DMS 273 (cell line): ENCODE measurements around the gene EPHB1.

Experiments
- DNase-seq: peaks from one replicate; lab custom pipeline; 2025; ENCODE audit not compliant: unreplicated experiment; lab: John Stamatoyannopoulos, UW

EPHB1 gene

DNA sequence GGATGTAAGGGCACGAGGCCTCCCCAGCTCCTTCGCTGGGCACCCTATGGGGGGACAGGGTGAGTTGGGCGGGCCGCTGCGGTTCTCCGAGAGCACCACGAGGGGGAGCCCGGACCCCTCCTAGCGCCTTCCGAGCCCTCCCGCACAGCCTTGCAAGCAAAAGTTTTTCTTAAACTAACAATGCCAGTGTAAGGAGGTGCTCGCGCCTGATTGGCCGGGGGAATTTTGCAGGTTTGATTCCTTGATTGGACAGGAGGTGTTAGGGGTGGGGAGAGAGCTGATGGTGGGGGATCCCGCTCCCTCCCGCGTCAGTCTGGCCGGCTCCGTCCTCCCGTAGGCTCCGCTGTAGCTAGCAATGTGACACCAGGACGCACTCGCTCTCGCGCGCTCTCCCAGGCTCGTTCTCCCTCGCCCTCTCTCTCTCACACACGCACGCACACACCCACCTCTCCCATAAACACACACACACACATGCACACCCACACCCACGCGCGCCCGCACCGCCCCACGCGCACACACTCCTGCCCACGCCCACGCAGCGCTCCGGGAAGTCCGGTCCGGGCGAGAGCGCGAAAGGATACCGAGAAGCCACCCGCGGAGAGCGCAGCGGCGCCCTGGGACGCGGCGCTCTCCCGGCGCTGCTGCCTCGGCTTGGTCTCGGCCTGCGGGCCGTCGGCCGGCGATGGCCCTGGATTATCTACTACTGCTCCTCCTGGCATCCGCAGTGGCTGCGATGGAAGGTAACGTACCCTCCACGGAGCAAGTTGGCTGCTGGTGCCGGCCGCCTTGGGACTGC, at the start of gene EPHB1:
EPHB1 (plus strand) TSS at position 311 of the 796 bp plus-strand sequence.
- peak; percentile 99 for DNase-seq

DNA sequence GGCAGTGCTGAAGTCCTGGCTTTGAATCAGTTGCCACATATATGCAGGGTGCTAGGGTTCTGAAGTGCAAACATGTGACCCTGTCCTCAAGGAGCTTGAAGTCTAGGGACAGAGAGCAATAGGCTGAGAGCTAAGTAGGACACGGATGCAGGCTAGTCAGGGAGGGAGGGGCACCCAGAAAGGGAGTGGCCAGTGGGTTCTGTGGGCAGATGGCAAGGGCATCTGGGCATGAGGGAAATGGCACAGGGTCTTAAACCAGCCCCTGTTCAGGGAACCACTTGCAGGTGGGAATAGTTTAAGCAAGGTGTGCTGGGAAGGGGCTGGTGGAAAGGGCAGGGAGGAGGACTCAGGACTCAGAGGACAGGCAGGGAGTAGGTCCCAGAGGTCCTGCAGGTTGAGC, 46.4 kb upstream of the EPHB1 start:
- no peak for DNase-seq

GRCh38 chr3:134749174-134749573, 45.9 kb upstream of the EPHB1 start:
- no peak for DNase-seq

DNA sequence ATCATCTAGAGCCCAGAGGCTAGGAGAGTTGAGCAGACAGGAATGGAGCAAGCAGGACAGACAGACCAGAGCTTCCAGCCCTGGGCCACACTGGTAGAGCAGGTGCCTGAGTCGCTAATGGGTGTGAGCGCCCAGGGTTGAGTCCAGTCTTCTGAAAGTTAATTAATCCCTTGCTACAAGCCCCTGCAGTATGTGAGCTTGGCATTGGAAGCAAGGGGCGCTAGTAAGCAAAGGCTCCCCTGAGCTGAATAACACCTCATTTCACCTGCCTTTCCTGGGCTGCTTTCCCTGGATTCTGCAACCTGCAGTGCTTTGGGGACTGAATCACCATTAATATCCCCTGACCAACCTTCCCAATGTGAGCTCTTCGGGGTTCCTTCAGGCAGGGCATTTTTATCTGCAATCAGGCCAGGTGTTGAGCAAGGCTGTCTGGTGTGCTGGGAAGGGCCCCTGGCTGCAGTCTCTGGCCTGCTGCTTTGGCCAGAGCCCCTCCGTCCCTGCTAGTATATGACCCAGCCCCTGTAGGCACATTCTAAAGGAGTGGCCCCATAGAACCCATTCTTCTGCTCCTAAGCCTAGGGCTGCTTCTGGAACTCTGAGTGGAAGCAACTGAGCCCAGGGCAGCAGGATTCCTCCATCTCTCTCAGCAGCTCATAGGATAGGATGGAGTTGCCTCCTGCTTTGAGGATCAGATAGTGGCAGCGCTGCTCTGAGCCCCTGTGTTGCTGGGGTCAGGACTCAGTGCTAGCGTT, 45.1 kb upstream of the EPHB1 start:
- no peak for DNase-seq

DNA sequence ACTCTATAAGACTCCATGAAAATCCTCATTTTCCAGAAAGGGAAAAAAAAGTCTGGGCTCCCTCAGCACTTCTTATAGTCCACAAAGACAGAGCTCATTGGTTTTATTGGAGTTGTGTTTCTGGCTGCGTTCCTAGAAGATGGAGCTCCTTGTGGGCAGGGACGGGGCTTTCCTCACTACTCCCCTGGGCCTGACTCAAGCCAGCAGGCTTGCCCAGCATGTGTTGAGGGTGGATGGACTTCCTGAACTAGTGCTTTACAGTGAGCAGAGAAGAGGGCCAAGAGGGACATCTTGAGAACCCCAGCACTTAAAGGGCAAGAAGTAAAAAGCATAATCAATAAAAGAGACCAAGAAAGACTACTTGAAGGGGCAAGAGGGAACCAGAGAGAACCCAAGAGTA, 43.2 kb upstream of the EPHB1 start:
- DNase-seq, result no peak

- DNase-seq, result peak; percentile 54
These were observed 42.1 kb upstream of the EPHB1 start for GRCh38 chr3:134752761-134753461.

GRCh38 chr3:134753999-134754742, 40.9 kb upstream of the EPHB1 start:
- peak; percentile 66 for DNase-seq

GRCh38 chr3:134754768-134755559, 40.1 kb upstream of the EPHB1 start:
- DNase-seq, result peak; percentile 87

DNA sequence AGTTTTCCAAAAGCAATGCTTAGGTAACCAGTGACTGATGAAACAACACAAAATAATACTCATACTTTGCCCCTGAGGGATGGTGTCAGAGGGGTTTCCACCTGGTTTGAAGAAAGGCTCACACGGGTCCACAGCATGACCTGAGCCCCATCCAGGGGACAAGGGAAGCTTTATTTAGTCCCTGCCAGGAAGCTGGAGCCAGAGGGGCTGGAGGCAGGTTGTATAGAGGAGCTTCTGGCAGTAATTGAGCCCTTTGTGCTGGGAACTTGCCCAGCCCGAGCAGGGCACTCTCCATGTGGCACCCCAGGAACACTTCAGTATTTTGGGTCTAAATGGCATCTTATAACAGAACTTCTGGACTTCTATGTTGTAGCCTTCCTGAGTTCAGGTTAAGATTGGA, 39.2 kb upstream of the EPHB1 start:
- no peak for DNase-seq

DNA sequence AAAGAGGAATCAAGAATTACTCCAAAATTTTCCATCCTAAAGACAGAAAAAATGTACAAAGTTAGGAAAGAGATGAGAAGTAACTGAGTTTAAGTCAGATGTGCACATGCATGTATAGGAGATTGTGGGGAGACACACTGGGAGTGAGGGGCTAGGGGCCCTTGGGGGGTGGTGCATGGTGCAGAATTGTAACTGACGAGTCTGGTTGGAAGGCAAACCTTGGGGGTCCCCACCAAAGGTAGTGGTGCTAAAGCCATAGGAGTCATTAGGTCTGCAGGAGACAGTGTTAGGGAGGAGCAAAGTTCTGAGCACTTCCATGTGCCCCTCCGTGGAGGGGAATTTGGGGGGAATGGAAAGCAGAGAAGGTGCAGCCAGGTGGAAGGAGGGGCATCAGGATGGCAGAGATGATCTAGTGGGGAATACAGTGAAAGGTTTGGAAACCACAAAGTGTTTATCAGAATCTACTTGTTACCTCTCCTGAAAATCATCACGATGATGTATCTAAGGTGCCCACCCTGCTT, 37.5 kb upstream of the EPHB1 start:
- no peak for DNase-seq

DNA sequence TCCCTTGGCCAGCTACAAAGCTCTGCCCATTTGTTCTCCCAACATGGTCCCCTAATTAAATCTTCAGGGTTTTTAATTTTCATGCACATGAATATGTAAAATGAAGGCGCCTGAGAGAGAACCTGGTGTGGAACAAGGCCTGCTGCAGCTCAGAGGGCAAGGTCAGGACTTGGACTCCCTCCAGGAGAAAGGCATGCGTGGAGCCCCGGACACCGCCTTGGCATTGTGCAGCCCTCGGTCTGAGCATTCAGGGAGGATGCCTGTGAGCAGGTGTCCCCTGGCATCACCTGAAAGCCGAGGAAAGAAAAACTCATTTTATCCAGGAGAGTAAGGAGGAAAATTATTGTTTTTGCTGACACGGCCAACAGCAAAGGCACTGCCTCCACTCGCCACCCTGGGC, 33.8 kb upstream of the EPHB1 start:
- no peak for DNase-seq

- DNase-seq, result no peak
These were observed 33.0 kb upstream of the EPHB1 start for GRCh38 chr3:134762016-134762415.

GRCh38 chr3:134765468-134765867, 29.6 kb upstream of the EPHB1 start:
- no peak for DNase-seq

DNA sequence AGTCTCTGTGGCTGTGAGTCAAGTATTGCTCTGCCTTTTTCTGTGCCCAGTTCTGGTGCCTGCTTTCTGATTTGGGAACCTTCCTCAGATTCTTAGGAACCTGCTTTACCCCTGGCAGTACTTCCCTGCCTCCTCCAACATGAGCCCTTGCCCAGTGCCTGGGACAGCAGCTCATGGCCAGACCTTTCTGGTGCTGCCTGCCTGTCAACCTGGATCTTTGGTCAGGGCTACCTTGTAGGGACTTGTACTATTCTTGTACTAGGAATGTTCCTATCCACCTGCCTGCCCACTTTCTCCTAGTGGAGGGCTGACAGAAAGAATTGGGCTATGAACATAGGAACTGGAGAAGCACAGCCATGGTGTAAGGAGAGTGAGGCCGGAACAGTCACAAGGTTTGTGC, 28.8 kb upstream of the EPHB1 start:
- no peak for DNase-seq

DNA sequence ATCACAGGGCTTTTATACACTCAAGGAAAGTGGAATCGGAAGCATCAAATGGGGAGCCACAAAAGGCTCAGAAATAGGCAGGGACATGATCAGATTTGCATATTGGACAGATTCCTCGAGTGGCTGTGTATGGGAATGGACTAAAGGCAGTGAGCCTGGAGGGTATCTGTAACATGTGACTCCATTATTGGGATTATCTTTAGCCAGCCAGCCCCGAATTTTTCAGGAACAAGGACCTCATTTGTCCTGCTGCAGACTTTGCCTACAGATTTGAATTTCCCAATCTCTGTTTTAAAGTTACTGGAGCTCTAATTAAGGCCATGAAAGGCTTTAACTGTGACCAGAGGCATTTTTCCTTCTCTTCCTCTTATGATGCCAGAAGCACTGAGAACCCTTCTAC, 26.9 kb upstream of the EPHB1 start:
- DNase-seq, result no peak

DNA sequence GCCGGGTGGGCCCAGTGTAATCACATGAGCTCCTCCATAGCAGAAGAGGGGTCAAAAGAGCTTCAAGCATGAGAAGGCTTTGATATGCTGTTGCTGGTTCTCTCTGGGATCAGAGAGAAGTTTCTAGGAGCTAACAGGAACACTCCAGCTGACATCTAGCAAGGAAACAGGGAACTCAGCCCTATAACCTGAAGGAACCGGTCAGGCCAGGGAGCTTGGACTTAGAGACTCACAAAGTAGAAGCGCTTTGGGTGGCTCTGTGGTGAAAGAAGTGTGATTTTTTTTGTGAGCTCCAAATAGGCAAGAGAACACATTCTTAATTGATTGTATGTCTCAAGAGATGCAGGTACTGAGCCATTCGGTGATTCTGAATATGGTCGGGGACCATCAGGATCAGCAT, 26.2 kb upstream of the EPHB1 start:
- DNase-seq, result no peak

DNA sequence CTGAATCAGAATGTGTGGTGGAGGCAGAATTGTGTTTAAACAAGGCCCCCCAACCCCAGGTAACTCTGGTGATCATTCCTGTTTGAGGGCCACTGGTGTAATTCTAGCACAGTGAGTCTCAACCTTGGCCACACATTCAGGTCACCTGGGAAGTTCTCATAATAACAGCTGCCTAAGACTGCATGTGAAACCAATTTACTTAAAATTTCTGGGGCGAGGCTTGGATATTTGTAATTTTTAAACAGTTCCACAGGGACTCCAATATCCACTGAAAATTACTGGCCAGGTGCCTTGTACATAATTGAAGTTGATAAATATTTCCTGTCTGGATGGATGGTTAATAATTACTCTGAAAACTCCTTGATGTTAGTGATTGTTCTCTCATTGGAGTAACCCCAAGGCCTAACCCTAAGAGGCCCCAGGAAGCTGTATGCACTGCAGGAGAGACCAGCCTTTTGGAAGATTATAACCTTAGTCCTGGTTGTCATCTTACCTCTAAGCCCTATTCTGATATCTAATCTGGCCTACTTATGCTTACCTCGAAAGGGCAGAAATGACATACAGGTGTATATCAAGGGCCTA, 25.7 kb upstream of the EPHB1 start:
- no peak for DNase-seq

GRCh38 chr3:134772011-134772410, 23.0 kb upstream of the EPHB1 start:
- DNase-seq, result no peak

DNA sequence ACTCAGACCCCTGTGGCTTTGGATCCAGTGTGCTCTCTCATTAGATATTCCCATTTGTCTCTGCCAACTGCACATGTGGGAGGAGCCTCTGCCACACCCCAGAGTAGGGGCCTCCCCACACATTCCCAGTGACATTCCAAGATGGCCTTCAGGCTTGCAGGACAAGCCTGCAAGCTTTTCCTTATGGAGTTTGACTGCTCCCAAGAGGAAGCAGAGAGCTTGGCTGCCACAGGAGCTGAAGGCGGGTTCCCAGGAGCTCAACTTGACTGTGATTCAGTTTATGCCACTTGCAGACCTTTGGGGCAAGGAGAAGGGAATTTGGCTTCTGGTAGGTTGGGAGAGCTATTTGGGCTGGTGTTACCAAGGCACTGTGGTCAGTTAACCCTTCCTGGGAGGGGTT, 22.5 kb upstream of the EPHB1 start:
- peak; percentile 17 for DNase-seq

DNA sequence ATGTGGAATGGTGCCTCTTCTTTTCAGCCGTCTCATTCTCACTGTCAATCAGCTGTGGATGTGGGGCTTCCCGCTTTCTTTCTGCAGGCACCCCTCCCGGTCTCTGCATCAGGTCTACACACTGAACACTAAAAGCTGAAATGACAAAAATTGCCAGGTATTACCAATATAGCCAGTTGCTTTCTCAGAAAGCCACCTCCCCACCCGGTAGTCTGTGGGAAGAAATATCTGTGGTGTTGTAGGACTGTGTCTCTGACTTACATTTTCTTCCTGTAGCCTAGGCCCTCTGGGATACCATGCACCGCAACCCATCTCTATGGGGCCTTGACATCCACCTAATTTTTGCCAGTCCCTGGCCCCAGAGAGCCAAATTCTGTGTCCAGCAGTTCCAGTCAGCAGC, 19.2 kb upstream of the EPHB1 start:
- DNase-seq, result no peak
